ENCODE results near the gene RBM33. TPM values are rescaled to one million over a fixed set of nuclear protein-coding genes. Genes with fewer than 3 reads are reported as not detected.

RBM33 gene
- total RNA-seq, 1 donor from 2014 or later = 62.8 TPM

- Histone ChIP-seq H3K27ac (no peak overlapping the region), H3K4me1 (peaks cover 26% of the 10 kb centered on the region), H3K9me3 (no peaks in the 10 kb centered on the region), H3K27me3 (no peaks in the 10 kb centered on the region), H3K36me3 (peaks cover 66% of the 10 kb centered on the region), H3K4me3 (no peak overlapping the region)
- DNase-seq (no peak), ATAC-seq (no peak)
- TF ChIP-seq, protein P1, sequence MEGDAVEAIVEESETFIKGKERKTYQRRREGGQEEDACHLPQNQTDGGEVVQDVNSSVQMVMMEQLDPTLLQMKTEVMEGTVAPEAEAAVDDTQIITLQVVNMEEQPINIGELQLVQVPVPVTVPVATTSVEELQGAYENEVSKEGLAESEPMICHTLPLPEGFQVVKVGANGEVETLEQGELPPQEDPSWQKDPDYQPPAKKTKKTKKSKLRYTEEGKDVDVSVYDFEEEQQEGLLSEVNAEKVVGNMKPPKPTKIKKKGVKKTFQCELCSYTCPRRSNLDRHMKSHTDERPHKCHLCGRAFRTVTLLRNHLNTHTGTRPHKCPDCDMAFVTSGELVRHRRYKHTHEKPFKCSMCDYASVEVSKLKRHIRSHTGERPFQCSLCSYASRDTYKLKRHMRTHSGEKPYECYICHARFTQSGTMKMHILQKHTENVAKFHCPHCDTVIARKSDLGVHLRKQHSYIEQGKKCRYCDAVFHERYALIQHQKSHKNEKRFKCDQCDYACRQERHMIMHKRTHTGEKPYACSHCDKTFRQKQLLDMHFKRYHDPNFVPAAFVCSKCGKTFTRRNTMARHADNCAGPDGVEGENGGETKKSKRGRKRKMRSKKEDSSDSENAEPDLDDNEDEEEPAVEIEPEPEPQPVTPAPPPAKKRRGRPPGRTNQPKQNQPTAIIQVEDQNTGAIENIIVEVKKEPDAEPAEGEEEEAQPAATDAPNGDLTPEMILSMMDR (IDR thresholded peaks at IDR 0.05) = no peak
- intact Hi-C loops (cut with DNase I) = loop anchor here (5.0 kb wide), 1 partner anchor 163 kb away; no protein-coding TSS in a partner anchor
Observed at GRCh38 chr7:155765458-155765857, 121.0 kb downstream of the RBM33 start.

DNA sequence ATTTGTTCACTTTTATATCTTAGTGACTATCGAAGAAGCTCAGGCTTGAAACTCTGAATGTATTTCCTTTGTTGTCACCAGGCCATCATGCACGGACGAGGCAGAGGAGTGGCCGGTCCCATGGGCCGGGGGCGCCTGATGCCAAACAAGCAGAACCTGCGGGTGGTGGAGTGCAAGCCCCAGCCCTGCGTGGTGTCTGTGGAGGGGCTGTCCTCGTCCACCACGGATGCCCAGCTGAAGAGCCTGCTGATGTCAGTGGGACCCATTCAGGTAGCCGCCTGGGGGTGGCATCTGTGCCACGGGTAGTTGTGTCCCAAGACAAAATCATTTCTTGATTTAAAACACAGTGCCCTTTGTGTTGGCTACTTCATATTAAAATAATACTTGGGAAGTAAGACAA is 121.9 kb downstream of the RBM33 start:
- intact Hi-C loops (cut with DNase I) = loop anchor here (5.0 kb wide), 1 partner anchor 164 kb away; no protein-coding TSS in a partner anchor
- ATAC-seq = no peak

DNA sequence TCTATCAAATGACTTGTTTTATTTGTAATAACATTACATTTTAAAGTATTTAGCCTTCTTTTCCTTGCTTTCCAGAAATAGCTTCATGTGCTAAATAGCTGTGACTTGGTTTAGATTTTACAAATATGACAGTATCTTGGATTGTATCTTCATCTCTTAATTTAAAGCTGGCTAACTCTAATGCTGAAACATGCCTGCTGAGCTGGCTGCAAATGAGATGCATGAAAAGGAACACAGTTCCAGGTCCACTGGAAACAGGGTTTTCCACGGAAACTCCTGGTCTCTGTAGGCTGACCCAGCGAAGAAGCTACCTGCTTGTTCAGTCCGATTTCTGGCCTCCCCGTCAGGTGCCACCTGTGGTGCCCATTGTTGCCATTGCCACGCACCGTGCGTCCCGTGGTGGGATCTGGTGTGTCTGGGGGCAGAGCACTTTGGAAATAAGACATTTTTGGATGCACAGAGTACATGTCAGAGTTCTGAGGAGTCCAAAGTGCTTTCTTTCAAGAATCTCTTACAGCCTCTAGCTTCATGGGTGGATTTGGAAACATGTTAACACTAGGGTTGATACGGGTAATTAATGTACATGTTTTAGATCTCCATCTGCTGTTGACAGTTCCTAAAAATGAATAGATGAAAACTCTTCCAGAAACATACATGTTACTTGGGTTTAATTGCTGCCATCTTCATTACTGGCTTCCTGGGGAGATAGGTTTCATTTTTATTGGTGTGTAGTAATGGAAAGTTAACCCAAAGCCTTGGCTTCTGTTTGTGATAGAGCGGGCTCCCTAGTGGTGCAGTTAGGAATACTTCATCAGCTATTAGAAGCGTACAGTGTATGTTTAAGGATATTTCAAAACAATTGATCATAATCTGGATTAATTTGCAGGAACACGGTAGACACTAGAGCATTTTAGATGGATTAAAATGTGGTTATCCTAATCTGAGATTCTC is 122.8 kb downstream of the RBM33 start:
- no peaks in the 10 kb centered on the region for H3K9me3 ChIP-seq
- H3K36me3 ChIP-seq = peaks cover 81% of the 10 kb centered on the region
- DNase-seq (no peak), ATAC-seq (no peak)
- intact Hi-C loops (cut with DNase I) = loop anchor here (5.0 kb wide), 1 partner anchor 165 kb away; no protein-coding TSS in a partner anchor
- no peak overlapping the region for H3K4me3 ChIP-seq
- H3K27ac ChIP-seq = no peak overlapping the region
- TF ChIP-seq, protein P1 (IDR thresholded peaks at IDR 0.05) = no peak
- H3K27me3 ChIP-seq = no peaks in the 10 kb centered on the region
- peaks cover 26% of the 10 kb centered on the region for H3K4me1 ChIP-seq

More for the DNA sequence above, 121.9 kb downstream of the RBM33 start:
- H3K27me3 ChIP-seq = no peaks in the 10 kb centered on the region
- H3K36me3 ChIP-seq = peaks cover 74% of the 10 kb centered on the region
- no peak overlapping the region for H3K27ac ChIP-seq
- no peaks in the 10 kb centered on the region for H3K9me3 ChIP-seq
- TF ChIP-seq, protein P1 (IDR thresholded peaks at IDR 0.05) = no peak
- H3K4me3 ChIP-seq = no peak overlapping the region
- DNase-seq = no peak
- H3K4me1 ChIP-seq = peaks cover 26% of the 10 kb centered on the region

DNA sequence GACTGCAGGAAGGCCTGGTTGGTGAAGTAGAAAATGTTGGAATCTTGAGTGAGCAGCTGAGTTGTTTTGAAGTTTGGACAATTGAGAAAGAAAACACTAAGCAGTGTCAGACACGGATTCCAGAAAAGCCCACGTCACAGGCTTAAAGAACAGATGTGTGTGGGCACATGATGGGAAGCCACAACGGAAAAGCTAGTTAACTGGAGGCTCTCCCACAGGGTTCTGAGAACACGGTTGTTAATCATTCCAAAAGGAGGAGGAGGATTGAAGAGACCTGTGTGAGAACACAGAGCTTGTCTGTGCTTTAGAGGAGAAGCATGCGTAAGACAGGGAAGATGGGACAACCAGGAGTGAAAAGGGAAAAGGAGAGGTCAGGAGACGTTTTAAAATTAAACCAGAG is 125.2 kb downstream of the RBM33 start:
- peaks cover 5% of the 10 kb centered on the region for H3K4me1 ChIP-seq
- DNase-seq (no peak), ATAC-seq (no peak)
- intact Hi-C loops (cut with DNase I) = loop anchor here (5.0 kb wide), 1 partner anchor 167 kb away; no protein-coding TSS in a partner anchor
- no peak overlapping the region for H3K4me3 ChIP-seq
- peaks cover 98% of the 10 kb centered on the region for H3K36me3 ChIP-seq
- no peak overlapping the region for H3K27ac ChIP-seq
- no peaks in the 10 kb centered on the region for H3K9me3 ChIP-seq
- no peaks in the 10 kb centered on the region for H3K27me3 ChIP-seq
- TF ChIP-seq, protein P1 (IDR thresholded peaks at IDR 0.05) = no peak

DNA sequence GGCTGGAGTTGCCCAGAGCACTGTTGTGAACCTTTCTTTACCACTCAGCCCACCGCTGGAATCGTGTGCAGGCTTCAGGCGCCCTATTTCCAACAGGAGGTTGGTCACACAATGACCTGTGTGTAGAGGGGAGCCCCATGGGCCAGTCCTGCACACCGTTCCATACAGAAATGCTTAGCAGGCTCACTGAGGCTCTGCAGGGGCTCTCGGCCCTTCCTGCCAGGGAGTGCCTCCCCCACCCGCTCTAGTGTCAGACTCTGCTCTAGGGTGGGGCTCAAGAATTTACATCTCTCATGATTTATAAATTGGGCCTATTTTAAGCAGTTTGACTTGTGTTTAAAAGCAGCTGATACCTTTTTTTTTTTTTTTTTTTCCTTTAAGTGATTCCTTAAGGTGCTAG is 125.8 kb downstream of the RBM33 start:
- H3K27ac ChIP-seq = no peak overlapping the region
- no peaks in the 10 kb centered on the region for H3K27me3 ChIP-seq
- no peak overlapping the region for H3K4me3 ChIP-seq
- DNase-seq = no peak
- H3K4me1 ChIP-seq = peaks cover 3% of the 10 kb centered on the region
- ATAC-seq = no peak
- H3K9me3 ChIP-seq = no peaks in the 10 kb centered on the region
- peaks cover 98% of the 10 kb centered on the region for H3K36me3 ChIP-seq
- intact Hi-C loops (cut with DNase I) = no loop called here
- TF ChIP-seq, protein P1 (IDR thresholded peaks at IDR 0.05) = no peak
